ENCODE data around the gene LRMDA. TPM values are rescaled to one million over a fixed set of nuclear protein-coding genes. Genes with fewer than 3 reads are reported as not detected.

Gene LRMDA
- polyA plus RNA-seq, 3 donors, result 39.8 to 59.6 (median 56.4) TPM

GRCh38 chr10:76255241-76255640 is 823.8 kb downstream of the LRMDA start:
- H2AFZ ChIP-seq (ENCODE audit: insufficient read depth, low read depth, low read length, poor library complexity, severe bottlenecking), result no peak overlapping the region
- no peak overlapping the region for H3K4me3 ChIP-seq (replicated peaks in 1 of 3; ENCODE audit: low read depth in 2 of 3, low read length in 3 of 3)
- intact Hi-C loops (cut with micrococcal nuclease), result no loop called here
- no peak overlapping the region for H3K9ac ChIP-seq (ENCODE audit: insufficient read depth, low read length, poor library complexity, severe bottlenecking)
- H3K27ac ChIP-seq (ENCODE audit: low read depth in 1 of 2, low read length in 2 of 2), result no peak overlapping the region
- Mint-ChIP-seq H3K27me3 (ENCODE audit: low read depth in 3 of 3) (no peaks in the 10 kb centered on the region), H3K4me3 (no peak overlapping the region), H3K9me3 (peaks cover 5 to 16% (median 10%) of the 10 kb centered on the region in 7 donors), H3K27ac (no peak overlapping the region), H3K4me1 (no peaks in the 10 kb centered on the region), H3K36me3 (no peaks in the 10 kb centered on the region)
- H3K79me2 ChIP-seq (ENCODE audit: insufficient read depth, low read length), result no peaks in the 10 kb centered on the region
- no peak overlapping the region for H3K4me2 ChIP-seq (replicated peaks; ENCODE audit: extremely low read depth, low read length, poor library complexity, severe bottlenecking)
- no CpG with 5 or more reads among the region's 1 CpG for WGBS (ENCODE audit: insufficient coverage)
- no peaks in the 10 kb centered on the region for H3K4me1 ChIP-seq (ENCODE audit: control insufficient read depth in 1 of 2, insufficient read depth in 2 of 2, low read length in 2 of 2)
- H3K27me3 ChIP-seq (ENCODE audit: control insufficient read depth in 2 of 2, insufficient read depth in 2 of 2, low read length in 2 of 2), result no peaks in the 10 kb centered on the region
- H4K20me1 ChIP-seq (ENCODE audit: insufficient read depth, low read length), result no peaks in the 10 kb centered on the region
- no peak for DNase-seq
- peaks cover 0 to 6% of the 10 kb centered on the region in 2 donors for H3K9me3 ChIP-seq (replicated peaks in 1 of 2; ENCODE audit: control insufficient read depth in 1 of 2, insufficient read depth in 1 of 2, low read length in 2 of 2)
- TF ChIP-seq CTCF (IDR thresholded peaks at IDR 0.05), result no peak
- H3K36me3 ChIP-seq (replicated peaks in 1 of 2; ENCODE audit: control insufficient read depth in 1 of 2, insufficient read depth in 2 of 2, low read length in 2 of 2), result no peaks in the 10 kb centered on the region

- Mint-ChIP-seq H3K36me3 (no peaks in the 10 kb centered on the region), H3K4me1 (no peaks in the 10 kb centered on the region), H3K9me3 (peaks cover 5 to 20% (median 15%) of the 10 kb centered on the region in 7 donors), H3K4me3 (no peak overlapping the region), H3K27ac (no peak overlapping the region), H3K27me3 (ENCODE audit: low read depth in 3 of 3) (peaks cover 0 to 2% (median 0%) of the 10 kb centered on the region in 3 donors)
- DNase-seq, result no peak
- no CpG with 5 or more reads among the region's 1 CpG for WGBS (ENCODE audit: insufficient coverage)
- Histone ChIP-seq H2AFZ (ENCODE audit: insufficient read depth, low read depth, low read length, poor library complexity, severe bottlenecking) (no peak overlapping the region), H3K79me2 (ENCODE audit: insufficient read depth, low read length) (no peaks in the 10 kb centered on the region), H3K9ac (ENCODE audit: insufficient read depth, low read length, poor library complexity, severe bottlenecking) (no peak overlapping the region), H4K20me1 (ENCODE audit: insufficient read depth, low read length) (no peaks in the 10 kb centered on the region), H3K4me3 (replicated peaks in 1 of 3; ENCODE audit: low read depth in 2 of 3, low read length in 3 of 3) (no peak overlapping the region), H3K4me2 (replicated peaks; ENCODE audit: extremely low read depth, low read length, poor library complexity, severe bottlenecking) (no peak overlapping the region), H3K4me1 (ENCODE audit: control insufficient read depth in 1 of 2, insufficient read depth in 2 of 2, low read length in 2 of 2) (no peaks in the 10 kb centered on the region), H3K27me3 (ENCODE audit: control insufficient read depth in 2 of 2, insufficient read depth in 2 of 2, low read length in 2 of 2) (no peaks in the 10 kb centered on the region), H3K27ac (ENCODE audit: low read depth in 1 of 2, low read length in 2 of 2) (no peak overlapping the region), H3K9me3 (replicated peaks in 1 of 2; ENCODE audit: control insufficient read depth in 1 of 2, insufficient read depth in 1 of 2, low read length in 2 of 2) (peaks cover 0 to 12% of the 10 kb centered on the region in 2 donors), H3K36me3 (replicated peaks in 1 of 2; ENCODE audit: control insufficient read depth in 1 of 2, insufficient read depth in 2 of 2, low read length in 2 of 2) (no peaks in the 10 kb centered on the region)
- TF ChIP-seq CTCF (IDR thresholded peaks at IDR 0.05), result no peak
- intact Hi-C loops (cut with micrococcal nuclease), result no loop called here
Observed at GRCh38 chr10:76257816-76258215, 826.4 kb downstream of the LRMDA start.

All from CD14-positive monocyte (primary cell).